LNCaP clone FGC (cell line): ENCODE measurements around the gene CLEC16A.
"Not testable (repeated sequence)": the region's sequence is repeated elsewhere in the genome, so short reads cannot be mapped to it uniquely, and the experiment has no call there.

Experiments
- DNase-seq: peaks from one replicate; pipeline ENCODE4 v3.0.0-alpha.2; 2011; ENCODE audit warnings: low read depth
- H3K4me3 ChIP-seq: 2 replicates; pipeline ENCODE4 v1.5.1; 2011; ENCODE audit warnings: mild to moderate bottlenecking, low read depth, low read length, control low read depth
- TF ChIP-seq, protein P1 (sequence below): IDR thresholded peaks from 2 replicates; pipeline ENCODE4 v1.5.1; 2012; ENCODE audit warnings: mild to moderate bottlenecking; ENCODE audit not compliant: control insufficient read depth, insufficient read depth; ENCODE audit errors: extremely low read depth

Gene CLEC16A

DNA sequence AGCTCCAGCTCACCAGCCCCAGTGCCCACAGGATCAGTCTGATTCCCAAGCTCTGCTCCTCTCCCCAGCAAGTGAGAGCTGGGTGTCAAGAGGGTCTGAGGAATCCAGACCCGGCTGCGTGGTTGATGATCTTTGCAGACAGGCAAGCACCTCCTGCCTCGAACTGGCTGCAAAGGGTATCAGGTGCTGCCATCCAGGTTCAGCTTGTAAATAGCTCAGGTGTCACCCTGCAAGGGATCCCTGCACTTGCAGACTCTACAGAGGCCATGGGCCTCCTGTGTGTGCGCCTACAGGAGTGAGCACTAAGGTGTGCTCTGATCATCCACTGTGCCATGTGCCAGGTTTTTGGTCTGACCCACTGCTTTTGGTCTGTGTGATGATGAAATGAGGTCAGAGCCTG is 18.3 kb upstream of the CLEC16A start:
- H3K4me3 ChIP-seq = no peak overlapping the region
- no peak for DNase-seq
- TF ChIP-seq, protein P1, sequence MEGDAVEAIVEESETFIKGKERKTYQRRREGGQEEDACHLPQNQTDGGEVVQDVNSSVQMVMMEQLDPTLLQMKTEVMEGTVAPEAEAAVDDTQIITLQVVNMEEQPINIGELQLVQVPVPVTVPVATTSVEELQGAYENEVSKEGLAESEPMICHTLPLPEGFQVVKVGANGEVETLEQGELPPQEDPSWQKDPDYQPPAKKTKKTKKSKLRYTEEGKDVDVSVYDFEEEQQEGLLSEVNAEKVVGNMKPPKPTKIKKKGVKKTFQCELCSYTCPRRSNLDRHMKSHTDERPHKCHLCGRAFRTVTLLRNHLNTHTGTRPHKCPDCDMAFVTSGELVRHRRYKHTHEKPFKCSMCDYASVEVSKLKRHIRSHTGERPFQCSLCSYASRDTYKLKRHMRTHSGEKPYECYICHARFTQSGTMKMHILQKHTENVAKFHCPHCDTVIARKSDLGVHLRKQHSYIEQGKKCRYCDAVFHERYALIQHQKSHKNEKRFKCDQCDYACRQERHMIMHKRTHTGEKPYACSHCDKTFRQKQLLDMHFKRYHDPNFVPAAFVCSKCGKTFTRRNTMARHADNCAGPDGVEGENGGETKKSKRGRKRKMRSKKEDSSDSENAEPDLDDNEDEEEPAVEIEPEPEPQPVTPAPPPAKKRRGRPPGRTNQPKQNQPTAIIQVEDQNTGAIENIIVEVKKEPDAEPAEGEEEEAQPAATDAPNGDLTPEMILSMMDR = no peak

DNA sequence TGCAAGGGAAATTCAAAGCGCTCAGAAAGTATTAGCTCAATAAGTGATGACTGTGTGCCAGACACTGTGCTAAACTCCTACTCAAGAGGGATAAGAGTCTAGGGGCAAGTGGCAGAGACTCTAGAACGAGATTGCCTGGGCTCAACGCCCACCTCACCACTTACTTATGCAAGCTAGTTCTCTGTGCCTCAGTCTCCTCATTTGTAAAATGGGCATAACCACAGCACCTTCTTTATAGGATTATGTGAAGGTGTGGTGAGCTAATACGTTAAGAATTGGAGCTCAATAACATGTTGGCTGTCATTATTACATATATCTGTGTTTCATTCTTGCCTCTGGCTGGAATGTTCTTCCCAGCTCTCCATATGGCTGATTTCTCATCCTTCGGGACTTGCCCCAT is 17.5 kb upstream of the CLEC16A start:
- no peak overlapping the region for H3K4me3 ChIP-seq
- TF ChIP-seq, protein P1 = no peak
- DNase-seq = no peak

DNA sequence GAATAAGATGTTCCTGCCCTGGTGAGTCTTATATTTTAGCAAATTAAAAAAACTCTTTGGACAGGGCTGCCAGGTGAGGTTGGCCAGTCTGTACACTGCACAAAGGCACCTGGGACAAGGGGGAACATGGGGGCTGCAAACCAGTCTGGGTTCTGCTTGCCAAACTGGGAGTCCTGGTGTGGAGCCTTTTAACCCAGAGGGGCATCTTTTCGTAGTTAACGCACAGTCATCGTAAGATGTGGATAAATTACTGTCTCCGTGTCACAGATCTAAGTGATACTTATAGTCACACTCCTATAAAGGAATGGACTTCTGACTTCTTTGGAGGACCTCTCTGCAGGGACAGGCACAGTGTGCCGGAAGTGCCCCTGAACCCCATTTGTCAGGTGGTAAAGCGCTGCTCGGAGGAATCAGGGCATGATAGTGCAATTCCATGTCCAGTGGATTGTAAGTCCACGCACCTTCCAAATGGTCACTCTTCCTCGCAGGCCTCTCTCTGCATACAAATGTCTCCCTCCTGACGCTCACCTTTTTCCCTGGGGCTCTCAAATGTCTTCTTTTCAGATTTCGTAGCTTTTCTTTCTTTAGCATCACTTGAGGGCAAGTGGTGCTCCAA is 16.8 kb upstream of the CLEC16A start:
- no peak for DNase-seq
- H3K4me3 ChIP-seq = no peak overlapping the region
- TF ChIP-seq, protein P1 = no peak

DNA sequence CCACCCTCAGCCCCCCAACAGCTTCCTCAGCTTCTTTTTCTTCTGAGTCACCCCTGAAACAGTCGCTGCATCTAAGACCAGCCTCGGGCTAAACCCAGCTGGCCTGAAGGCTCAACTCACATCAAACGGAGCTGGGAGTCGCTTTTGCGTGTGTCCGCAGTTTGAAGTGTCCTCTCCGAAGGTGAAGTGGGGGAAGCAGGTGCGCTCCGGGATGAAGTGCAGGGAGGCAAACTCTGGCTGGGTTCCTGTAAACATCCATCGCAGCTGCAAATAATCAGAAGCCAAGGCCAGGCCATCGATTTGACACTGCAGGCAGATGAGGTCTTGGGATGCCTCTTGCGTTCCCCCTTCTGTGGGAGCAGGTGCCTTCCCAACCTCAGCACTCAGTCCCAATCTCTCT is 15.3 kb upstream of the CLEC16A start:
- not testable (repeated sequence) for DNase-seq, H3K4me3 ChIP-seq

DNA sequence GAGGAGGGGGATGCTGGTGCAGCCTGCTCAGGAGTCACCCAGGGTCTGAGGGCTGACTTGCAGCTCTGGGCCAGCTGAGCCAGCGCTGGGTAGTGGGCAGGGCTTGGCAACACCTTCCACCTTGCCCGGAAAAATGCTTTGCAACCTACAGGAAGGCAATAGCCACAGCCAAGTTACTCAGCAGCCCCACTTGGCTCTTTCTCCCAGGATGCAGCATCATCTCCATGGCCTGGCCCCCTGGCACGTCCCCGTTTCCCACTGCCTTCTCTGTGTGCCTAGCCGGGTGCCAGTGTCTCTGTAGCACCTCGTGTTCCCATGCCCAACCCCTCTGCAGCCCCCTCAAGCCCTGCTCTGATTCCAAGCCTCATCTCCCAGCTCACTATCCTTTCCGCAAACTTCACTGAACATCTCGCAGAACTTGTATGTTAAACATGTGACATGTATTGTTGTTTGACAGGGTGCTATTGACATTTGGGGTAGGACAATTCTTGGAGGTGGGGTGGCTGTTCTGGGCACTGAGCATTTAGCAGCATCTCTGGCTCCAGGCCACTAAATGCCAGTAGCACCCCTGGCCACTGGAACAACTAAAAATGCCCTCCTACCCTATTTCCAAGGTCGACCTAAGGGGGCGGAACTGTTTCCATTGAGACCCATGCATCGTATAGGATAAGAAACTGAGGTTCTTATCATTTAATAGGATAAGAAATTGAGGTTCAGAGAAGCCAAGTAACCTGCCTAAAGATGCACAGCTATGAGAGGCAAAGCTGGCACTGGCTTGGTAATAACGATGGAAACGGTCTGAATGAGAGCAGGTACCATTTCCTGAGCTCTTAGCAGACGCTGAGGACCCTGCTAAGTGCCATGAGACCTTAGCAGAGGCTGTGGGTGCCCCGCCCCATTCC is 14.3 kb upstream of the CLEC16A start:
- no peak overlapping the region for H3K4me3 ChIP-seq
- TF ChIP-seq, protein P1 = no peak
- no peak for DNase-seq

DNA sequence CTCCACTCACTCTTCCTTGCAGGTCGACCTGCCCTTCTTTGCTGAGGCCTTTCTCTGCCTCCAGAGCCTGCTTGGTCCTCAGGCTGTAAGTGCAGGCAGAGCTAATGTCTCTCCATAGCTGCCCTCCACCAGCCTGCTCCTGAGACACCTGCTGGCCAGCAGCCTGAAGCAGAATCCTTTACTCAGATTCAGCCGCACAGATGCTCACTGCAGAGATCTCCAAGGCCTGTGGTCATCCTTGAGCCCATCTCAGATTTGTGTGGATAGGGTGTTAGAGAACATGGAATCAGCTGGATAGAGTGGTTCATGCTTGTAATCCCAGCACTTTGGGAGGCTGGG is 13.6 kb upstream of the CLEC16A start:
- no peak for DNase-seq
- H3K4me3 ChIP-seq = no peak overlapping the region
- TF ChIP-seq, protein P1 = no peak

DNA sequence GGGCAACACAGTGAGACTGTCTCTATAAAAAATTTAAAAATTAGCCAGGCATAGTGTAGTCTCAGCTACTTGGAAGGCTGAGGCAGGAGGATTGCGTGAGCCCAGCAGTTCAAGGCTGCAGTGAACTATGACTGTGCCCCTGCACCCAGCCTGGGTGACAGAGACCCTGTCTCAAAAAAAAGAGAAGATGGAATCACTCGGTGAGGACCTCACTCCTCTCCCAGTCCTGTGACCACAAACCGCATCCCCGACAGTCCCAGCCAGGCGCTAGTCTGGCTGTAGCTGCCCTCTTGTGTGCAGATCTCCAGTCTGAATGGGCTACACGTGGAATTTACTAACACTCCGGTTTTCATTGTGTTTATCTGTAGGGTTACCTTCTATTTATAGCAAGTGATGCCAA is 13.2 kb upstream of the CLEC16A start:
- no peak overlapping the region for H3K4me3 ChIP-seq
- TF ChIP-seq, protein P1 = no peak
- no peak for DNase-seq
